ENCODE results near the gene ATP5ME. TPM values are rescaled to one million over a fixed set of nuclear protein-coding genes. Genes with fewer than 3 reads are reported as not detected.
A peak's percentile ranks its signal among the peaks of the same experiment; 100 is the strongest.
"Not testable (repeated sequence)": the region's sequence is repeated elsewhere in the genome, so short reads cannot be mapped to it uniquely, and the experiment has no call there.

ATP5ME gene
- polyA plus RNA-seq, 3 donors from 2014 or later = 466 to 581 (median 532) TPM

DNA sequence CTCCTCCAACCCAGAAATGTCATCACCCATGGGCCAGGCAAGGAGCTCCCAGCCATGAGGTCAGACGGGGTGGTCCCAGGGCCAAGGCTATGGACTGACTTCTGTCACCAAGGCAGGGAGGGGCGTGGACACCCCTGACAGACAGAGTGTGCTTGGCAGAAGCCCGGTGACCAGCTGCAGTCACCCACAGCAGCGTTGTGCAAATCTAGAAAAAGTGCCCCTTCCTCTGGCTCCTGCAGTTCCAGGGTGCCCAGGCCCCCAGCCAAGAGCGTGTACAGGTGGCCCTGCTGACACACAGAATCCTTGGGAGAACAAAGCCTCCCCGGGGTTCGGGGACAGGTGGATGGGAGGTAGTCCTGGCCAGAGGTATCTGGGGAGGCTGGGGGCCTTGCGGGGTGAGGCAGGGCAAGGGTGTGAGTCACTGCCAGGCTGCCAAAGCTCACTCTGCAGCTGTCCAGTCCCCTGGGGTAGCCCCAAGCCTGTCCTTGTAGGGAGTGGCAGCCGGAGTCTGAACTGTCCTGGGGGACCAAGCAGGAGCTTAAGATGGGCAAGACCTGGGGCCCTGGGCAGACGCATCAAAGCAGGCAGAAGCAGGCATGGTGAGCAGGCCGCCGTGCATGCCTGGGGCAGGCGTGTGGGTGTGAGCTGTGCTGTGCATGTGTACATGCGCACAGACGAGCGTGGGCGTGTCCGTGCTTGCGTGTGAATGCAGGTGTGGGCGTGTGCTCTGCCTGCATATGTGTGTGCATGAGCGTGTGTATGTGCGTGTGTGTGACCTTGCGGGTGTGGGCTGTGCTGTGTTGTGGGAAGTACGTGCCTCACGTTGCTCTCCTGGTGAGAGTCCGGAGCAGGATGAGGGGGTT, 3.6 kb upstream of the ATP5ME start:
- H3K36me3 Mint-ChIP-seq = peaks cover 0 to 4% (median 0%) of the 10 kb centered on the region in 3 donors
- DNase-seq = no peak
- peaks cover 11 to 13% (median 12%) of the 10 kb centered on the region in 3 donors for H3K27me3 Mint-ChIP-seq (ENCODE audit: low read depth in 3 of 3)
- H3K9me3 Mint-ChIP-seq = no peaks in the 10 kb centered on the region
- peak overlapping the region in 1 of 5 donors; percentile 54 for H3K4me3 Mint-ChIP-seq
- peaks cover 16 to 22% of the 10 kb centered on the region in 2 donors for H3K4me1 Mint-ChIP-seq
- H3K27ac Mint-ChIP-seq = peak overlapping the region in 3 of 6 donors; percentile 70 to 76 (median 73)

- peaks cover 9 to 13% (median 12%) of the 10 kb centered on the region in 3 donors for H3K27me3 Mint-ChIP-seq (ENCODE audit: low read depth in 3 of 3)
- H3K27ac Mint-ChIP-seq = no peak overlapping the region
- DNase-seq = no peak
- no peaks in the 10 kb centered on the region for H3K9me3 Mint-ChIP-seq
- peak overlapping the region in 1 of 5 donors; percentile 44 for H3K4me3 Mint-ChIP-seq
- peaks cover 16 to 24% of the 10 kb centered on the region in 2 donors for H3K4me1 Mint-ChIP-seq
- peaks cover 0 to 4% (median 0%) of the 10 kb centered on the region in 3 donors for H3K36me3 Mint-ChIP-seq
Observed at GRCh38 chr4:676871-677235, 2.8 kb upstream of the ATP5ME start.

GRCh38 chr4:675980-676870, 2.1 kb upstream of the ATP5ME start:
- Mint-ChIP-seq H3K4me3 (peak overlapping the region in 3 of 5 donors; percentile 26 to 91 (median 58)), H3K36me3 (peaks cover 0 to 4% (median 0%) of the 10 kb centered on the region in 3 donors), H3K4me1 (peaks cover 16 to 24% of the 10 kb centered on the region in 2 donors), H3K27me3 (ENCODE audit: low read depth in 3 of 3) (peaks cover 9 to 13% (median 12%) of the 10 kb centered on the region in 3 donors), H3K27ac (peak overlapping the region in 2 of 6 donors; percentile 57 to 58), H3K9me3 (no peaks in the 10 kb centered on the region)
- no peak for DNase-seq

GRCh38 chr4:675036-675882, 1.2 kb upstream of the ATP5ME start:
- peak overlapping the region; percentile 32 to 91 (median 89) for H3K4me3 Mint-ChIP-seq
- H3K27me3 Mint-ChIP-seq (ENCODE audit: low read depth in 3 of 3) = peaks cover 4 to 10% (median 5%) of the 10 kb centered on the region in 3 donors
- DNase-seq = no peak
- peaks cover 0 to 5% (median 4%) of the 10 kb centered on the region in 3 donors for H3K36me3 Mint-ChIP-seq
- H3K27ac Mint-ChIP-seq = peak overlapping the region in 3 of 6 donors; percentile 57 to 91 (median 61)
- H3K4me1 Mint-ChIP-seq = peaks cover 9 to 18% of the 10 kb centered on the region in 2 donors
- no peaks in the 10 kb centered on the region for H3K9me3 Mint-ChIP-seq

DNA sequence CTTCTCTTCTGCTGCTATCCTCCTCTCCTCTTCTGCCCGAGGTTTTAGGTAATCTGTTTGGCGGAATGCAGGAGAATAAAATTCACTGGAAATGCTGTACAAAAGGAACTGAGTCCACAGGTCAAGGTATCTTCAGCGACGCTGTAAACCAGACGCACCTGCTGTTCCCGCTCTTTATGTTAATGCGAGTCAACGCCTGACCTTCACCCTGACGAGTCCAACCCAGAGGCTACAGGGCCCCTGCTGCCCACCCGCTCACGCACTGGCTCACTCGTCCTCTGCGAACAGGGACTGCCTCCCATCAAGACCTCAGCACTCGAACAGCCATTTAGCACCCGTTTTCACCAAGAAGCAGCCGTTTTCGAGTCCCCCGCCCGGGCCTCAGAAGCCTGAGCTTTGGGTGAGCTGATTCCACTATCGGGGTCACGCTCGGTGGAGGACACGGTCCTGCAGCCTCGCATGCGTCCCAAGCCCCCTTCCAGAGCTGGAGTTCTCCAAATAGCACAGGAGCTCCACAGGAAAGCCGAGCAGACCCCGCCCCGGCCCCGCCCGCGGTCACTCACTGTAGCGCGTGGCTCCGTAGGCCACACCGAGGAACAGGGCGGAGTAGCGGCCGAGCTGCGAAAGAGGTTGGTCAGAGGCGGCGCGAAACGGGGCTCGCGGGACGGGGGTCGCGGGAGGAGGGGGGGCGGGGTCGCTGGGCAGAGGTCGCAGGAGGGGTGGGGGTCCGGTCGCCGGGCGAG, 556 bp downstream of the ATP5ME start:
- Mint-ChIP-seq H3K27me3 (ENCODE audit: low read depth in 3 of 3) (peaks cover 4 to 11% (median 5%) of the 10 kb centered on the region in 3 donors), H3K27ac (peak overlapping the region; percentile 66 to 86 (median 76)), H3K9me3 (no peaks in the 10 kb centered on the region), H3K4me1 (peaks cover 8 to 16% of the 10 kb centered on the region in 2 donors), H3K36me3 (peaks cover 0 to 5% (median 4%) of the 10 kb centered on the region in 3 donors), H3K4me3 (peak overlapping the region; percentile 73 to 89 (median 80))
- no peak for DNase-seq

GRCh38 chr4:671769-672168, 2.3 kb downstream of the ATP5ME start:
- Mint-ChIP-seq H3K27me3 (ENCODE audit: low read depth in 3 of 3) (peaks cover 4 to 9% (median 7%) of the 10 kb centered on the region in 3 donors), H3K27ac (peak overlapping the region in 1 of 6 donors; percentile 12)
- no peak for DNase-seq

GRCh38 chr4:669806-670559, 4.1 kb downstream of the ATP5ME start:
- H3K27me3 Mint-ChIP-seq (ENCODE audit: low read depth in 3 of 3); H3K4me3 Mint-ChIP-seq: not testable (repeated sequence)

More at GRCh38 chr4:671769-672168, 2.3 kb downstream of the ATP5ME start:
- Mint-ChIP-seq H3K36me3 (peaks cover 0 to 5% (median 4%) of the 10 kb centered on the region in 3 donors), H3K4me1 (peaks cover 8 to 14% of the 10 kb centered on the region in 2 donors), H3K4me3 (peak overlapping the region in 2 of 5 donors; percentile 38 to 47), H3K9me3 (no peaks in the 10 kb centered on the region)

DNA sequence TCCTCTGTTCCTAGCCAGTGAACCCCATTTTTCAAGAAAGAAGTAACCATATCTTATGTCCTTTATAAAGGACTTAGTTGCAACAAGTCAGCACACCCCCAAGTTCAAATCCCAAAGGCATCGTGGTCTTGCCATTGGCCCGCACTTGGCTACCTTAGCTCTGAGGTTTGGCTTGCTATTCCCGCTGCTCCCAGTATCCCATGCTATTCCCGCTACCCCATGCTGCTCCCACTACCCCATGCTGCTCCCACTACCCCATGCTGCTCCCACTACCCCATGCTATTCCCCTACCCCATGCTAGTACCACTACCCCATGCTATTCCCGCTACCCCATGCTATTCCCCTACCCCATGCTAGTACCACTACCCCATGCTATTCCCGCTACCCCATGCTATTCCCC, 5.9 kb downstream of the ATP5ME start:
- H3K36me3 Mint-ChIP-seq; H3K27ac Mint-ChIP-seq; H3K27me3 Mint-ChIP-seq (ENCODE audit: low read depth in 3 of 3); H3K9me3 Mint-ChIP-seq; H3K4me3 Mint-ChIP-seq; DNase-seq: not testable (repeated sequence)
- peaks cover 8 to 12% of the 10 kb centered on the region in 2 donors for H3K4me1 Mint-ChIP-seq

More at GRCh38 chr4:669806-670559, 4.1 kb downstream of the ATP5ME start:
- H3K36me3 Mint-ChIP-seq, H3K27ac Mint-ChIP-seq, H3K9me3 Mint-ChIP-seq, DNase-seq: not testable (repeated sequence)
- peaks cover 8 to 10% of the 10 kb centered on the region in 2 donors for H3K4me1 Mint-ChIP-seq

- H3K4me1 Mint-ChIP-seq = peaks cover 5 to 11% of the 10 kb centered on the region in 2 donors
- peaks cover 0 to 2% (median 2%) of the 10 kb centered on the region in 3 donors for H3K27me3 Mint-ChIP-seq (ENCODE audit: low read depth in 3 of 3)
- no peak for DNase-seq
- H3K36me3 Mint-ChIP-seq = peaks cover 0 to 5% (median 0%) of the 10 kb centered on the region in 3 donors
- H3K27ac Mint-ChIP-seq = peak overlapping the region in 2 of 6 donors; percentile 14 to 68
- H3K4me3 Mint-ChIP-seq = no peak overlapping the region
- no peaks in the 10 kb centered on the region for H3K9me3 Mint-ChIP-seq
Observed at GRCh38 chr4:667545-667925, 6.5 kb downstream of the ATP5ME start.

- H3K27me3 Mint-ChIP-seq (ENCODE audit: low read depth in 3 of 3) = peaks cover 0 to 2% (median 2%) of the 10 kb centered on the region in 3 donors
- H3K36me3 Mint-ChIP-seq = peaks cover 0 to 5% (median 0%) of the 10 kb centered on the region in 3 donors
- H3K4me1 Mint-ChIP-seq = peaks cover 5 to 9% of the 10 kb centered on the region in 2 donors
- H3K9me3 Mint-ChIP-seq = no peaks in the 10 kb centered on the region
- H3K27ac Mint-ChIP-seq = no peak overlapping the region
- DNase-seq = no peak
- no peak overlapping the region for H3K4me3 Mint-ChIP-seq
Observed at GRCh38 chr4:666822-667544, 7.1 kb downstream of the ATP5ME start.

- no peak for DNase-seq
- peaks cover 0 to 5% (median 0%) of the 10 kb centered on the region in 3 donors for H3K36me3 Mint-ChIP-seq
- H3K4me1 Mint-ChIP-seq = peaks cover 5 to 9% of the 10 kb centered on the region in 2 donors
Observed at GRCh38 chr4:666436-666810, 7.7 kb downstream of the ATP5ME start.

More at GRCh38 chr4:666436-666810, 7.7 kb downstream of the ATP5ME start:
- Mint-ChIP-seq H3K27me3 (ENCODE audit: low read depth in 3 of 3) (peaks cover 0 to 2% (median 2%) of the 10 kb centered on the region in 3 donors), H3K27ac (no peak overlapping the region), H3K4me3 (no peak overlapping the region), H3K9me3 (no peaks in the 10 kb centered on the region)
